Colon (tissue), 2 donors: Measurements from ENCODE around the gene ZC3HAV1L.
"Not testable (repeated sequence)": the region's sequence is repeated elsewhere in the genome, so short reads cannot be mapped to it uniquely, and the experiment has no call there.

Experiments used
- FAIRE-seq: peaks from 2 replicates; lab custom pipeline; 2012; peaks lifted over from hg19 to GRCh38; lab: Jason Lieb, UNC
- donor health status: control.
- donor health status: control.

The ZC3HAV1L gene

DNA sequence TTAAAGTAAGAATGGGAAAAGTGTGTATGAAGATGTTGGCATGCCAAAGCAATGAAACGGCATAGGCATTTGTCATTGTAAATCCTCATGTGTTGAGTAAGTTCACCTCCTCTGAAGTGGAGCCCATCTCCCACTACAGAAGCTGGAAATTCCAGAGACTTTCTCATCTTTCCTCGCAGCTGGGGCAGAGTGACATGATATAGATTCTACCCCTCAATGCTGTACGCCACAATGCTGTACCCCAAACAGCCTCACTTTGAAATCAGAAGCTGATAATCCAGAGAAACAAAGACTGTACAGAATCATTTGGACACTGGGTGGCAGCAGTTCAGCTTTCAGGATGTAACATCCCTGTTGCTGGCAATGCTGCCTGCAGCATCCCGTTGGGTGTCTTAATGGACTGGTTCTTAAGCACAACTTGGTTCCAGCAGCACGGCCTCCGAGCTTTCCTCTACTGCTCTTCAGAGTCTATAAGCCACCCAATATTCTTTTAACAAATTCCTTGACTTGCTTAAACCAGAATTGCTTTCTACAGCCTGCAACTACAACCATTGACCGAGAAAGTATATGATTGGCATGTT is 18.8 kb downstream of the ZC3HAV1L start:
- FAIRE-seq = no peak

DNA sequence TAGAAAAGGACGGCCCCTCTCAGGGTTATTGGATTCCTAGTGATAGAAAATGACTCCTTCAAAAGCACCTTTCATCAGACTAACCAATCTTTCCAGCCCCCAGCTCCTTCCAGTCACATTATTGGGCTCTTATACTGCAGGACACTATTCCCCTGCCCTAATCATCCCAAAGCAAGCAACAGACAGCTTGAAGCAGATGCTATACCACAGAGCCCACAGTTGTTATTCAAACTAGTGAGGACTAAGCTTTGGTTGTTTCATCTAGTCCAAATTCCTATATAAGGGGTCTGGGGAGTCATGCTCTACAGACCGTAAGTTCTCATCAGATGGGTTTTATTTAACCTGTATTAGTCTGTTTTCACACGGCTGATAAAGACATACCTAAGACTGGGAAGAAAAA is 24.5 kb downstream of the ZC3HAV1L start:
- no peak for FAIRE-seq

DNA sequence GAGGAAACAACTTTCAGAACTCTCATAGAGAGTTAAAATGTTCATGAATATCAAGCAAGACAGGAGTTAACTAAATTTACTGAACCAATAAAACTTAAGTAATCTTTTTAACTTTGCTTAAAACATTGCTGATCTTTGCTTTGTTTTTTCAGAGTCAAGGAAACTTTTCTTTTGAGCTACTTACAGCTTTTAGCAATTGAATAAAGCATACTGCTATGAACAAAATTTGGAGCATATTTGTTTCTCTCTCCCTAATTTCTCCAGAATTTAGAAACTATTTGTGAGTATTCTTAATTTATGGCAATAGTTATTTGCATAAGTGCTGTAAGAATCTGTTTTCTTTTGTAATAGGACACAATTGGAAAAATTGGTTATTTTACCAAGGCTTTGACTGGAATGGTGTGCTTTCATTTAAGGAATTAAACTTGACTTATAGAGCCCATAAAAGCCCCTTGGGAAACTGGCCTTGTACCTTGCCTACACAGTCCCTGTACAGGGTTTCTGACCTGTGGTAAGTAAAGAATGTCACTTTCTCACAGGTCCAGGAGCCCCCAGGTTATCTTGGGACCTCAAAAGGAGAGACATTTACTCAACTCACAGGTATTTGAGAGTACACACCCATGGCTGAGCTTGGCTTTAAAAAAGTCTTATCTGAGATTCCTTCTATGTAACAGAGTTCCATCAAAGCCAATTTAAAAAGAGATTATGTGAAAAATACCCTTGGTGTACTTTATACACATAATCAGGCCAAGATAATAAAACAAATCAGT is 31.3 kb downstream of the ZC3HAV1L start:
- FAIRE-seq = no peak

DNA sequence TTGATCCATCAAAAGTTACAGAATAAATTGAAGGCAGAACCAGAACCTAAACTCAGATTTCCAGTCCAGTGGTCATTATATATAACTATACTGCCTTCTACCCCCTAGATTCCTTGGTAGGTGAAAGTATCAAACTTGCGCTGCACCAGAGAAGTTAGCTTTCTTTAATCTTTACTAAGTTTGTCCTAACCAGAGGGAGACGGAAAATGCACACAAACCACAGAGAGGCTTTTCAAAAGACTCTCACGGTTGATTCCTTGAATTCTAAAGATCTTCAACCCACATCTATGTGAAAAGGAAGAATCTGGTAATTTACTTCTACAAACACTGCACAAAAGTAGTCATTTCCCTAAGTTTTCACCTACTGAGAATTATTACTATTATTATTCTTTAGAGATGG is 36.4 kb downstream of the ZC3HAV1L start:
- FAIRE-seq = no peak

DNA sequence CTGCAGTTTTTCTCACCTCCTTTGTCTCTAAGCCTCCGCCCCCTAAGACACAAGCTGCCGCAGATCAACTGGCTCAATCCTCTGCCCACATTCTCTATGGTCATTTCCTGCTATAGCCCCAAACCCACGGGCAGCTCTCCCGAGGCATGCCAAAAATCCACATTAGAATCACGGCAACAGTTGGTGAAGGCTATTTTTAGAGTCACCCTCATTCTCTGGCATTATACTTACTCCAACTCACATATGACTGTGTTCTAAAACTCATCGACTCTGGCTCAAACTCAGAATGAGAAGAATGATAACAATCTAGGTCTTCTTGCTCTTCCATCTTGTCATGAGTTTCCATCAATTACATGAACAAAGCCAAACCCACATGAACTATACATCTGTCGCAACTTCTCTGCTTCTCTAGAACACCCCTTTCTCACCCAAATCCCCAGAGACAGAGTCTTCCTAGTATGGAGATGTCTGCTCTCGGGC is 43.8 kb downstream of the ZC3HAV1L start:
- no peak for FAIRE-seq

DNA sequence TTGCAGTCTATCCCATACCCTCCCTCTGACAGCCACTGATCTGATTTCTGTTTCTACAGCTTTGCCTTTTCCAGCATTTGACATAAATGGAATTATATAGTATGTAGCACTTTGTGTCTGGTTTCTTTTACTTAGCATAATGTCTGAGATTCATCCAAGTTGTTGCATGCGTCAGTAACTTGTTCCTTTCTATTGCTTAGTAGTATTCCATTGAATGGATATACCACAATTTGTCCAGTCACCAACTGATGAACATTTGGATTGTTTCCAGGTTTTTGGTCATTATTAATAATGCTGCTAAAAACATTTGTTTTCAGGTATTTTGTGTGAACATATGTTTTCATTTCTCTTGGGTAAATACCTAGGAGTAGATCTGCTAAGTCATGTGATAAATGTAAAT is 48.2 kb downstream of the ZC3HAV1L start:
- FAIRE-seq = no peak

DNA sequence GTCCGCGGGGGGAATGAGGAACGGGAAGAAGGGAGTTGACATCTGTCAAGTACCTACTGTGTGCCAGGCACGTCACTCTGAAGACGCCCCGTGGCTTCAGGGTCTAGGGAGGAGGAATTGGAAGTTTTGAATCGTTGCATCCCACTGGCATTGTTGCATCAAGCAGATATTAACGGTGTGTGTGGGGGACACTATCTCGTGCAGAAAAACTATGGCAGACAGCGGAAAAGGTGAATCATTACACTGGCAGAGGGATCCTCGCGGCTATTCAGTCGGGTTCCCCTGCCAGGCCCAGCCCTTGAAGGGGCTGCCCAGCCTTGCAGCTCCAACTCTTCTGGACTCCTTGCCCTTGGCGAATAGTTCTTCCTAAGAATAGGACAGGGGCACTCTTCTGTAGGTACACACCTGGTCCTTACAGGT is 53.6 kb downstream of the ZC3HAV1L start:
- no peak for FAIRE-seq

DNA sequence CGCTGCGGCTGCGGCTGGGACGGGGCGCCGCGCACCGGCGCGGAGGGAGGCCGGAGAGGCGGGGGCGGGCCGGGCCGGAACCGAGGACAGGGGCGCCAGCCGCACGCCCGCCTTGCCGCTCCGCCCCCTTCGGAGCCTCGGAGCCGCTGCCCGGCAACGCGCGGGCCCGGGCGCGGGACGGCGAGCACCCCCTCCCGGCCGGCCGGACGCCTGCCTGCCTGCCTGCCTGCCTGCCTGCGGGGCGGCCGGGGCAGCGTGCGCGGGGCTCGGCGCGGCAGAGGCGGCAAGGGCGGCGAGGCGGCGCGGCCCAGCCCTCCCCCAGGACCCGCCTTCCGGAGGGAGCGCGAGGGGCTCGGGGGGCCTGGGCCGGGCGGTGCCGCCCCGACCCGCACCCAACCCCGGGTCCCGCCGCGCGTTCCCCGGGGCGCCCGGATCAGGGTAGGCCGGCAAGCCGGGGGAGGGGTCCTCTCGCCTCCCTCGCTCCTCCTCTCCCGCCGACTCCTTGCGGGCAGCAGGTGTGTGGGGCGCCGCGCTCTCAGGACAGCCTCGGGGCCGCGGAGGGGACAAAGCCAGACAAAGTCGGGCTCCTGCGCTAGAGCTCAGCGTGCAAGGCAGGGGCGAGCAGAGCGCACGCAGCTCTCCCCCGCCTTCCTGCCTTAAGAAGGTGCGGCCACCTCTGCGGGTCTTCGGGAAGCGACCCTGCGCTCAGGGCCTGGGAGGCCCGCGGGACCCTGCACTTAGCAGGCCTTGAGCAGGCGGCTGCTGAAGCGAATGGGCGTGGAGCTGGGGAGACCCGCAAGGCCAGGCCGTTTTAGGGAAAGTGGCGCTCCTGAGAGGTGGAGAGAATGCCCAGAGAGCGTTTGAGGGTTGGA is 54.3 kb downstream of the ZC3HAV1L start, which contains the start of gene KIAA1549:
Gene KIAA1549 (minus strand): TSS at position 58 of the 872 bp plus-strand sequence. CDS start 120 bp downstream, outside the sequence.
- no peak for FAIRE-seq

DNA sequence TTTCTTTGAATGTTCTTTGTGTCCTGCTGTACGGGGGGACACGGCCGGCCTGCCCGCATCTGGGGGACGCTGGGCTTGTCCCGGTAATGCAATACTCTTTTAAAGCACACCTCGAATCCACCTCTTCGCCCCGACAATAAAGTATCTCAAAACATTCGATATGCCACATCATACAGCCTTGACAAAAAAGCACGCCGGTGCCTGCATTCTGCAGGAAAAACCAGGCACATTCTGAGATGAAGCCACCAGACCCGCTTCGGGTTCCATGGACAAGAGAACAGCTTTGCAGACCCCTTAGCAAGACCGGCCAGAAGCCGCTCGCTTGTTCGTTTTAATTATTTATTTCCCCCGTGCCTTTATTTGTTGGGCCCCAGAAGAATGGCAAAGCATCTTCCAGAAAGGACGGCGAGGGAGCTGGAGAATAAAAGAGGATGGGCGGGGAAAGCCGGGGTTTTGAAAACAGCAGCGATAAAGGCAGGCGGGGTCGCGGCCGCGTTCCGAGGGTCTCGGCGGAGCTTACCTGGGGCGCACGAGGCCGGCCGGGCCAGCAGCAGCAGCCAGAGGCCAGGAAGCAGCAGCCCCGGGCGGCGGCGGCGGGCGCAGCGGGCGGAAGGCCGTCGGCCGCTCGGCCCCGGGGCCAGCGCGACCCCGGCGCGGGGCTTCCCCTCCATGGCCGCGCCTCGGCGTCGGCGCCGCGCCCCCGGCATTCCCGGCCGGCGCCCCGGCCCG is 55.1 kb downstream of the ZC3HAV1L start:
- FAIRE-seq = no peak

DNA sequence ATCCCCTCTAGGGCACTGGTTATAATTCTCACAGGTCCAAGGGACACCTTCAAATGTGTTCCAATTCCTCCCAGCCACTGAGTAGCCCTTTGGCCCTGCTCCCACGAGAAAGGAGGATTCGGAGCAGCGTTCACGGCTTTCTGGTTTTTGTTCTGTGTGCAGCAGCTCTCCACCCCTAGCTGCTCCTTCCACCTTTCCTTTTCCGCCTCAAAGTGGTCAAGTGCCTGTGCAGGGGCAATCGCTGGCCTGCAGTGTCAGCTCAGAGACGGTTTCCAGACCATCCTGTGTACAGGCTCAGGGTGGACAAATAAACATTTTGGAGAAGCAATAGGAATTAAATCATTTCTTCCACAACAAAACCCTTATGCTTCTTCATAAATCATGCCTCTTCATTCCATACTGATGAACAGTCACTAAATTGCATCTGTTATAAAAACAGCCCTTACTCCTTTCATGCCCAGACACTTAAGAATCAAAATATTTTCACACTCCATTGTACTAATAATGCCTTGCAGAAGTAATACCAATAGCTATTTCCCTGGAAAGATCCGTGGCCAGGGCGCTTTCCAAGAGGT is 55.8 kb downstream of the ZC3HAV1L start:
- no peak for FAIRE-seq

DNA sequence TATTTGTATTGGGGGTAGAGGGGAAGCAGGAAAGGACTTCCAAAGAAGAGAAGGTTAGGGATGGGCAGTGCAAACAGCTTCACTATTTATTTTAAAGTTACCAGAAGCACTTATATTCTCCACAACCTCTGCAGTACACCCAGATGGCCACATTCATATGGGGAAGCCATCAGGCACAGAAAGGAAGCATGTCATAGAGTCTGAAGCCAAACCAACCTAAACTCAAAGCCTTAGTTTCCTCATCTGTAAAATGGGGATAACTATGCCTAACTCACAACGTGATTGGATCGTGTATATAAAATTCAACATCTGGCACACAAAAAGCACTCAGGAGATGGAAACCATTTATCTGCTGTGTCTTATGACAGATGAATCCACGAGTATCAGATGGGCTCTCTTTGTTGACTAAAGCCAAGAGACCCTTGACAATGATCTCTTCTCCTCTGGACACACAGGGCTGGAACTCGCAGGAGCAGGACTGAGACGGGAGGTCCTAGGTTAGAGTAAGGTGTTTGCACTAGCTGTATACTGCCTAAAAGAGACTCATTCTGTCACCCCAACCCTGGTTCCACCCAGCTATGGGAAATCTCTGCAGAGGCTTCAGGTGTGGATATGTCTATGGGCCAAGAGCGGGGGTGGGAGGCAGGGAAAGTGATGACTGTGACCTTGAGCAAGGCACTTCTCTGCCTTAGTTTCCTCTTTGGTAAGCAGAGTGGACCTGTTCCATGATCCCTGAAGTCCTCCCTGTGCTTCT is 56.4 kb downstream of the ZC3HAV1L start:
- no peak for FAIRE-seq

DNA sequence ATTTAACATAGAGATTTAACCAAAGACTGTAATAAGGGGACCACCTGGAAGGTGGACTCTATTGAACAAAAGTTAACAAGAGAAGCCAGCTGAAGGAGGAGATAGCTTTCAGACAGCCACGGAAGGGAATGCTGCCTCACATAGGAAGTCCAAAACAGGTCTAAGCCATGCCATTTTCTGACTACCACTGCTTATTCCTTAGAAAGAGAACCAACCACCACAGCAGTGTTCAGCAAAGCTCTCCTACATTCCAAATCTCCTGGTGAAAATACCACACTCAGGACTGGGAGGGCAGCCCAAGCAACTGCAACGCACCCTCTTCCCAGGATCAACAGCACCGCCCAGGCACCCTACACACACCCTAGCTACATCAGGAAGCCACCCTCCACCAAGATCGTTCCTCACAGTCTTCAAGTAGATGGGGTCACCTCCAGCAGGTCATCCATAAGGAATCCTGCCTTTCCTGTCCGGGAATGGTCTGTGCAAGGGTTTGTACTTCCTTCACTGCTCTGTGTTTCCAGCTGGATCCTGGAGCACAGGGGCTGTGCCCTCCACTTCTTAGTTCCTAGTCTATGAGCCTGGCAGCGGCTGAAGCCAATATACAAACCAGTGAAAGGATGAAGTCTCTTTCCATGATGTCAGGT is 57.2 kb downstream of the ZC3HAV1L start:
- no peak for FAIRE-seq

DNA sequence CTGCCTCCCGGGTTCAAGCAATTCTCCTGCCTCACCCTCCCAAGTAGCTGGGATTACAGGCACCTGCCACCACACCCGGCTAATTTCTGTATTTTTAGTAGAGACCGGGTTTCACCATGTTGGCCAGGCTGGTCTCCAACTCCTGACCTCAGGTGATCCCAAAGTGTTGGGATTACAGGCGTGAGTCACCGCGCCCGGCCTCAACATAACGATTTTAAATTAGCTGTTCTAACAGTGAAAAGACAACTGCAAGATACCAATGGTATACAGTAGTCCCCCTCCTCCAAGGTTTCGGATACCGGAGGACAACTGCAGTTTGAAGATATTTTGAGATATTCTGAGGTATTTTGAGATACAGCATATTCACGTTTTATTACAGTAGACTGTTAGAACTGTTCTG is 59.7 kb downstream of the ZC3HAV1L start:
- FAIRE-seq = not testable (repeated sequence)
